GM19023 (cell line): Measurements from ENCODE around the gene ST8SIA2.

Experiments used
- ATAC-seq: cut with Tn5 transposase; IDR thresholded peaks from one replicate; pipeline ENCODE4 v1.9.1; 2021; ENCODE audit warnings: mild to moderate bottlenecking, moderate library complexity; ENCODE audit not compliant: unreplicated experiment

ST8SIA2 gene

DNA sequence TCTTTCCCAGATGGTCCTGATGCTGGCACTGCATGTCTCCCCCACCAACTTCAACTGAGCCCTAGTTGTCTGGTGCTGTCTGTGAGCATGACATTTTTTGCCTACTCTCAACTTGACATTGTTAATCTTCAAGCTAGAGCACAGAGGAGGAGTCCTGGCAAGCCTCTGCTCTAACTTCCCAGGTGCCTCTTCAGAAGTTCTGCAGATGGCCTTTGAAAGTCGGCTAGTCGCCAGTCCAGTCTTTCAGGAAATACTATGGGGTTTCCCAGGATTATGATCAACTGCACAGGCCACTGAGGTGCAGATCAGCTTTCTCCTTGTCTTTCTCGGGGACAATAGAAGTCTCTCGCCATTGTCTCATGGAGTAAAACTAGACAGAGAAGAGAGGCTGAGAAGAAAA is 86.7 kb downstream of the ST8SIA2 start:
- no peak for ATAC-seq

DNA sequence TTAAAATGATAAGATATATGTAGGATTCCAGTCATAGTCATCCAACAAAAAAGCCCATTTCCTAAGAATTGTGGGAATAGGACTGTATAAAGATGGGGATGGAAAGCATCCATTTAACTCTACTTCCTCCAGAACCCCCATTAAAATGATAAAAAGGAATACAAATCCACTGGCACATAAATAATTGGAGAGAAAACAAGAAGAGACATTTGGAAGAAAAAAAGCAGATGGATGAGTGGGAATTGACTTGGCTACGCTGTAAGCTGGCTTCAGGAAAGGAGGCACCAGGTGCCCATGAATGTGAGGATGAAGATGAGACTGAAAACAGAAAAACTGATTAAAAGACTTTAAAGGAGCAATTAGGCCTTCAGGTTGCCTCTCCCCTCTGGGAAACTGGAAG is 91.8 kb downstream of the ST8SIA2 start:
- no peak for ATAC-seq

DNA sequence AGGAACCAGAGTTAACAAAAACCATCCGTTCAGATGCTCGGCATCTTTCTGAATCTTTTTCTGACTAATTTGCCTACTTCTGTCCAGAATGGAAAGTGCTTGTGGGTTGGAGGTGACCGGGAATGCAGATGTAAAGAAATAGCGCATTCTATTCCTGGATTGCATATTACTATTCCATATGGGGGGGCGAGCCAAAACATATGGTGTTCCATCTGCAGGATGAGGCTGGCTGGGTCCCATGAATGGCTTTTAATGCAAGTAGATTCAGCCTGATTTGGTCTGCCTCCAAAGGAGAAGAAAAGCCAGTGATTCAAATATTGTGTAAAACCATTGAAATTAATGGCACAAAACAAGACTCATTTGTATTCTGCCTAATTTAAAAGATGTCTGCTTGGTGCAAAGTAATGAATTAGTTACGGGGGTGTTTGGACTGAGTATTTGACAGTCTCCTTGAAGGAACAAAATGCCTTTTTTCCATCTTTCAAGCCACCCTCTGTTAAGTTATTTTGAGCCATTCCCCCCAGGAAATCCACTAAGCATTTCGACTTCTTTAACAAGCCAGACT is 99.0 kb downstream of the ST8SIA2 start:
- ATAC-seq = no peak

DNA sequence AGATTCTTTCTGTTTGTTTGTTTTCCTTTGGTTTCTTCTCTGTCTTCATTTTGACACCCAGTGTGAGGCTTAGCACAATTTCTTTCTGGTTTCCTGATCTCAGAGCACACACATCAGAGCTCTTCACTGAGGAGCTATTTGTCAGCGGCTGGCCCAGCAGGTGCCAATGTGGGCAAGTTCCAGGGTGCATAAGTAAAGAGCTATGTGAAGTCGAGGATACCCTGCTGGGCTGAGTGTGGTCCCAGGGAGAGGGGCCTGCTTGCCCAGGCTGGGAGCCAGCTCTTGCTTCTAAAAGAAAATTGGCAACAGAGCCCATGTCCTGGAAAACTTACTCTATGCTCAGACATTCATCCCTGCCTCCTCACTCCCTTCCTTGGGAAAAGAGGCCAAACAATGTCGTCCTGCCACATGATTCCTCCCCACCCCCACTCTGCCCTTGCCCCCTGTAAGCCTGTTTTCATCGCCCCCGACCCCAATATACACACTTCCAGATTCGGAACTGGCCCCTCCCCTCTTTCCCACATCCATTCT is 101.2 kb downstream of the ST8SIA2 start:
- no peak for ATAC-seq

DNA sequence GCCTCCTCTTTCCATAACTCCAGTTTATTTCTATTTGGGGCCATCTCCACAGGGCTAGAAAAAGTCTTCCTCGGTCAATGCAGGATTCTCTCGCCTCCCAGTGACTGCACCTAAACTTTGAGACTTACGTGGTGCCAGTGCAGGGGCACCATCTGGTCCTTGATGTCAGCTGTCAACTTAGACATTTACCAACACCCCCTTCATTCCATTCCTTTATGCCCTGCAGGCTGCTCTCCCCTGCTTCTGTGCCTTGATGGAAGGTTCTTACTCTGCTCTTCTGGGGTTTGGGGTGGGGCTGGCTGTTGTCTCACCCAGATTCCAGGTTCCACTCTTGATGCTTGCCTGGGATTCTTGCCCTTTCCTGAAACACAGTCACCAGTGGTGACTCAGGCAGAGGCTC is 101.8 kb downstream of the ST8SIA2 start:
- ATAC-seq = no peak

DNA sequence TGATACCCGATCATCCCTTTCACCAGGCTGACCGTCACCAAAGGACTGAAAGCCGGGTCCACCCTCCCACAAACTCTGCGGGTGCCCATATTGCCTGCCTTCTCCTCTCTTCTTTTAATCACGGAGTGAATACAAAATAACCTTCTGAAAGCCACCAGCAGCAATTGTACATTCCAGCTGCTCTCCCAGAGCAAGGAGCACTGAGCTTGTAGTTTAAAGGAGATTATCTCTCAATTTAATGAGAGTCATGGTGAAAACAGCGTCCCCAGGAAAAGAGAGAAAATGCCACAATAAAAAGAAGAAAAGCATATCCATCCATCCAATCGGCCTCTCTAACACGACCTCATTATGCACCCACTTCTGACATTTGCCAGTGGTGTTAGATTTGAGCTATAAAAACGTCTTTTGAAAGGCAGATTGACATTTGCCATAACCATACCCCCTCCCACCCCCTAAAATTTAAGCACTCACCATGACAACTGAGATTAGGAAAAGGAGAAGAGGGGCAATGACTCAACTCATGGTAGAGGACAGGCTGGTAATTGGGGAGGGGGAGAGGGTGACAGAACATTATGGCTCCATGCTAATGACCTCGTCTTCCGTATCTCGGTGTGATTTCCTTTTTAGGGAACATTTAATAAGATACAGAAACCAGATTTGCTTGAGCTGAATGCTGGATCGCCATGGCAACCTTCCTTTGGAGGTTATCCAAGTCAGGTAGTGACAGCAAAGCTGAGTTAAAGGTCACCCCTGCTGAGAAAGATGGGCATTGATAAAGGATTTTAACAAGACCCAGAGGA is 106.2 kb downstream of the ST8SIA2 start:
- no peak for ATAC-seq

DNA sequence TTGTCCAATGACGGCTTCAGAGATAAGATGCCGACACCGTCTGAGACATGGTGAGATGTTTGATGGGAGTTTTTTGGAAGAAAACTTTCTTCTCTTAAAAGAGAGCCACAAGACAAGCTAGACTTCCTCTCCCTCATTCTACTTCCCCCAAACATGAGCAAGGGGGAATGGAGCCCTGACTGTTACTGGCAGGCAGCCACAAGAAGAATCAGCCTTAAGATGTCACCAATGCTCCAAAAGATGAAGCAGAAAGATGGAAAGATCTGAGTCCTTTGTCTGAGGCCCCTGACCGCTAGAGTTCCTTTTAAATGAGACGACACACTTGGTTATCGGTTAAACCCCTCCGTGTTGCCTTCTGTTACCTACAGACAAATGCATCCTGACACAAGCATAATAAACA is 108.7 kb downstream of the ST8SIA2 start:
- ATAC-seq = no peak

DNA sequence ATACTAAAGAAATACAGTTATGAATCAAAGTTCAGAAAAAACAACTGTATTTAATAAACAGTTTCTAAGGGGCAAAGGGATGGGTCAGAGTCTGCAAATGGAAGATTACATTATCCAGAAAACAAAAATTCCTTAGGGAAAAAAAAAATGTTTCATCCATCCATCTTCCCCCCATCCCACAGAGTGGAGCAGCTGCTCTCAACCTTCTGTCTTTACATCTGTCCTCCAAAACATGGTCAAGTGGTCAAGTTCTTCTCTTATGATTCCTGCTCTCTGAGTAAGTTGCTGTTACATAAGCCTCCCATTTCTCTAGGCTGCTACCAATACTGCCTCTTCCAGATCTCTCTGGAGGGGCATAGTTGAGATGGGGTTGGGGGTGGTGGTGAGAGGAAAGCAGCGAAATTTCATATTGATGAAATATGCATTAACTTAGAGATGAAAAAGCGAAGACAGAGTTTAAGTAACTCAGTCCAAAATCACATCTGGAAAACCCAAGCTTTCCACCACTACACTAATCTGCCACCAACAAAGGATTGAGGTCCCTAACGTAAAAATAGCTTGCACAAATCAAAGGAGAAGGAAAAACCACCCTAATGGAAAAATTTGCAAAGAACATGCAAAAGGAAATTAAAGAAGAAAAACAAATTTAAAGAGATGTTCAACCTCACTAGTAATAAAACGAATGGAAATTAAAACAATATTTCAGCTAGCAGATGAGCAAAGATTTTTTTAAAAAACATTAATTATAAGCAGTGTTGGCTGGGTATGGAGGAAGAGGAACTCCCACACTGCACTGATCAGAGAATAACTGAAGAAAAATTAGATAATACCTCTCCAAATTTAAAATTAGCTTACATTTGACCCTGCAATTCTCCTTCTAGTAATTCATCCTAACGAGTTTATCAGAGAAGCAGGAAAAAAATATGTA is 109.5 kb downstream of the ST8SIA2 start:
- no peak for ATAC-seq

DNA sequence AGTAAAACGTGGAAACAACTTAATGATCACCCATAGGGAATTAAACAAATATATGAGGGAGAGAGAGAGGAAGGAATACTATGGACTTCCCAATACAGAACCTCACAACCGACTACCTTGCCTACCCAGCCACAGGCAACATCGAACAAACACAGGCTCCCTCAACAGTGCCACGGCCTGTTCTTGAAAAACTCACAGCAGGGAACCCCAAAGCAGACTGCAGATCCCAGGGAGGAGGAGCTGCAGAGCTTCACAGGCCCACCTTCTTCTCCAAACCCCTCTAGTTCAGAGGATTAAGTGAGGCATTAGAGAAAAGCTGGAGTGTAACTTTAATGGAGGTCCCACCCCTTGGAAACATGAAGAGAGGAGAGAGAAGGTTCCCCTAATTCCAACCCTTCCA is 110.2 kb downstream of the ST8SIA2 start:
- ATAC-seq = no peak

DNA sequence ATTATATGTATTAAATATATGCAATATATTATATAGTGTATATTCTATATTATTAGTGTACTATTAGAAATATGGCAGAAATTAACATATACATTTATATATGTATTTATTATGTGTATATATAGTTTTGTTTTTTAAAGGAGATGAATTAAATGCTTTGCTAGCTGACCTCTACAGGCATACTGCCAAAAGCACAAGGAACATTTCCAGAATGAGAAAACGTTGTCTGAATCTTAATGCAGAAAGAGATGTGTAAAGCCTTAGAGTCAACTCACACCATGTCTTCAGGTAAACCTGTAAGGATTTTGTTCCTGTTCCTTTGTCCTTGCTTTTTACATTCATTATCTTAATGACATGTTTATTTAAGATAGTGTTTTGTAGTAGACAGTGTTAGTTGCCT is 111.9 kb downstream of the ST8SIA2 start:
- ATAC-seq = no peak

DNA sequence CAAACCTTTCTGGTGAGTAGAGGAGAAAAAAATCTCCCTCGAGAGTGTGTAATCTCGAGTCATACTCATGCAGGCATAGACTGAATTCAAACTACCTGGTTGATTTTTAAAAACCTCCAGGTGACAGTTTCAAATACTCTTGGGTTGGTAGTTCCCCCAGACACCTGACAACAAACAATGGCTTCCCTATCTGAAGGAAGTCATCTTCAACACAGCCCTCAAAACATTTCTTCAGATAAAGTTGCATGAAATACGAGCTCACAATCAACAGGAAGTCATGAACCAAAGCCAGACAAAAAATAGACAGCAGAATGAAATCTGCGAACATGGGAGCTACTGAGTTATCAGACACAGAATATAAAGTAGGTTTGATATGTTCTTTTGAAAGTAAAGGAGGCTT is 112.8 kb downstream of the ST8SIA2 start:
- no peak for ATAC-seq

DNA sequence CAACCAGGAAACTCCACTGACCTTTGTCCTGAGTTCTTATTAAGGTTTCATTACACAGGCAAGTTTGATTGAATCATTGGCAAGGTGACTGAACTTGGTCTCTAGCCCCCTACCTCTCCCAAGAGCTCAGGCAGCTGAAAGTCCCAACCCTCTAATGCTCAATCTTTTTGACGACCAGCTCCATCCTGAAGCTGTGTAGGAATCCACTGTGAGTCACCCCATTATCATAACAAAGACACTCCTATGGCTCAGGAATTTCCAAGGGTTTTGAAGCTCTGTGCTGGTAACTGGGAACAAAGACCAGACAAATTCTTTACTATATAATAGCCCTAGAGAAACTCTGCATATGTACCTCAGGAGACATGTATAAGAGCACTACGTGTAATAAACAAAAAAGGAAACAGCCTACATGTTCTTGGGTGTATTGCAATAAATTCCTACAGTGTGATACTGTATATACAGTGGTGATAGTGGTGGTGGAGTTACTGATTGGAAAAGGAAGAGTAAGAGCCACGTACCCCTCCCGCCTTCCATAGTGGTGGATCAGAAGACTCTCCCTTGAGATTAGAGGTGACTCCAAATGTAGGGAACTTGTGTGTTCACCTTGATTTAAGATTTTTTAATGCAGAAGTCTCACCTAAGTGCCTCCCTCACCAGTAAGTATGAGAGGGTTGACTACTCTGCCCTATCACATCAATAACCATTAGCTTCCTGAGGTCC is 116.6 kb downstream of the ST8SIA2 start:
- no peak for ATAC-seq
